ENCODE measurements around the gene THSD7B. TPM values are rescaled to one million over a fixed set of nuclear protein-coding genes. Genes with fewer than 3 reads are reported as not detected.
A peak's percentile ranks its signal among the peaks of the same experiment; 100 is the strongest.

Gene THSD7B
- polyA plus RNA-seq (2011; rRNA removed) (not detected in 2 replicates), polyA plus RNA-seq (2017; fragmentation: RNase III; extraction: RNeasy Plus Mini Kit Qiagen cat#74134 plus additional on column Dnase treatment) (not detected in 3 replicates), polyA minus RNA-seq (2011; rRNA and poly(A)+ RNA removed) (not detected in 2 replicates)
- polyA plus RNA-seq (2012; cell fraction: cytosol; rRNA removed): not detected in 2 replicates
- polyA plus RNA-seq (2012; cell fraction: nucleus; rRNA removed): not detected in 2 replicates

- H3K4me2 ChIP-seq: peak within 1 kb of the TSS; percentile 69
- CTCF ChIA-PET: no interaction called here
These were observed at the start of gene THSD7B for GRCh38 chr2:136765256-136766072. TSS of gene THSD7B (plus strand) at chr2:136765545. CDS start at chr2:136882179, 116,634 bp downstream.

GRCh38 chr2:136718273-136718672 lies 47.1 kb upstream of the THSD7B start:
- ATAC-seq (no peak), DNase-seq (ENCODE audit: low read depth in 1 of 2, low spot score in 1 of 2) (no peak), FAIRE-seq (no peak)
- POLR2A ChIA-PET: no interaction called here
- TF ChIP-seq ZC3H11A (IDR thresholded peaks at IDR 0.05) (no peak), FOXS1 (CRISPR knock-in tag; IDR thresholded peaks at IDR 0.05) (no peak), TP53 (CRISPR knock-in tag; IDR thresholded peaks at IDR 0.05) (no peak), E2F6 (IDR thresholded peaks at IDR 0.05; ENCODE audit: borderline replicate concordance, low read depth) (no peak), CHD2 (IDR thresholded peaks at IDR 0.05; ENCODE audit: low read length, partially characterized antibody) (no peak), CBX2 (IDR thresholded peaks at IDR 0.05; ENCODE audit: borderline replicate concordance, low read depth) (no peak), RARB (CRISPR knock-in tag; IDR thresholded peaks at IDR 0.05) (no peak), POLR2AphosphoS2 (conservative IDR thresholded peaks at IDR 0.05; ENCODE audit: low read length) (no peak), PHF8 (IDR thresholded peaks at IDR 0.05; ENCODE audit: borderline replicate concordance, low read depth) (no peak), CHD4 (IDR thresholded peaks at IDR 0.05; ENCODE audit: borderline replicate concordance) (no peak), JUNB (IDR thresholded peaks at IDR 0.05) (no peak), HEYL (CRISPR knock-in tag; IDR thresholded peaks at IDR 0.05) (no peak), ELK1 (IDR thresholded peaks at IDR 0.05; ENCODE audit: low read depth, low read length) (no peak), CBX8 (IDR thresholded peaks at IDR 0.05) (no peak), ZNF302 (CRISPR knock-in tag; IDR thresholded peaks at IDR 0.05) (no peak), ESRRA (IDR thresholded peaks at IDR 0.05; ENCODE audit: borderline replicate concordance, low read length) (no peak), KDM1A (IDR thresholded peaks at IDR 0.05; ENCODE audit: low read depth) (no peak), ZFP36 (IDR thresholded peaks at IDR 0.05; ENCODE audit: borderline replicate concordance, partially characterized antibody) (no peak), CTCF (IDR thresholded peaks at IDR 0.05) (no peak), HDAC2 (IDR thresholded peaks at IDR 0.05) (no peak)
- Histone ChIP-seq H3K4me1 (no peaks in the 10 kb centered on the region), H3K4me3 (no peak overlapping the region), H3K4me2 (no peak overlapping the region), H3K27ac (no peak overlapping the region), H3K9me3 (no peaks in the 10 kb centered on the region)
- CTCF ChIA-PET: no interaction called here

More at GRCh38 chr2:136765256-136766072, at the start of gene THSD7B:
- H3K9me3 ChIP-seq: no peaks in the 10 kb centered on the region
- WGBS (ENCODE audit: missing lambda C conversion rate): 8% methylated on average over 27 of the region's 77 CpGs
- FAIRE-seq: no peak
- no peak within 1 kb of the TSS for H3K27ac ChIP-seq
- POLR2A ChIA-PET: no interaction called here
- peak; percentile 41 to 79; a peak in 5 of 6 replicates for ATAC-seq
- H3K4me3 ChIP-seq: peak within 1 kb of the TSS; percentile 39
- no peak for TF ChIP-seq POLR2A (IDR thresholded peaks at IDR 0.05; ENCODE audit: low read length)
- no peaks in the 10 kb centered on the region for H3K4me1 ChIP-seq
- no peak for DNase-seq (ENCODE audit: low read depth in 1 of 2, low spot score in 1 of 2)
